Astrocyte of the cerebellum (primary cell): ENCODE data around the gene IRS2.

Experiments used
- DNase-seq: peaks from one replicate; pipeline ENCODE4 v3.0.0-alpha.2; 2011; ENCODE audit warnings: low read depth
- H3K4me3 ChIP-seq: 2 replicates; pipeline ENCODE4 v1.5.1; 2011; ENCODE audit warnings: mild to moderate bottlenecking, low read depth, low read length, moderate library complexity
- in situ Hi-C: cut with HindIII; loops from 2 replicates; pipeline ENCODE4 v1.10.0; 2017; ENCODE audit warnings: low sequenced_read_pairs
- TF ChIP-seq, protein P1 (sequence below): IDR thresholded peaks from 2 replicates; pipeline ENCODE4 v1.5.1; 2012; ENCODE audit warnings: low read length, low read depth, moderate library complexity, mild to moderate bottlenecking; ENCODE audit errors: missing control alignments

The IRS2 gene

DNA sequence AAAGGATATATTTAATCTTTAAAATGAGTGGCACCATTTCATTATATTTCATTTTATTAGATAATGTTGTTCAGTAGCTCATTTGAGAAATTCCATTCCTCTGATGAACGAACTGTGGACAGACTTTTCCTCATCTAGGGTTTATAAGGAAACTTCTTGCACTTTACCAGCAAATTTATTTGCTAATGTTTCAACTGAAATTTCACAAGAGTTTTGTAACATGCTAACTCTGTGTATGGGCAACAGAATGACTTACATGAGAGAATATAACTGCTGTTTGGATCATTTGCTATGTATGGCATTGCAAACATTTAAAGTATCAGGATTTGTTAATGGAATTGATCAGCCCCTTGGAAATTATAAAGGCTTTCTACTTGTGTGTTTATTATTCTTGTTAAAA is 3.7 kb upstream of the IRS2 start:
- TF ChIP-seq, protein P1, sequence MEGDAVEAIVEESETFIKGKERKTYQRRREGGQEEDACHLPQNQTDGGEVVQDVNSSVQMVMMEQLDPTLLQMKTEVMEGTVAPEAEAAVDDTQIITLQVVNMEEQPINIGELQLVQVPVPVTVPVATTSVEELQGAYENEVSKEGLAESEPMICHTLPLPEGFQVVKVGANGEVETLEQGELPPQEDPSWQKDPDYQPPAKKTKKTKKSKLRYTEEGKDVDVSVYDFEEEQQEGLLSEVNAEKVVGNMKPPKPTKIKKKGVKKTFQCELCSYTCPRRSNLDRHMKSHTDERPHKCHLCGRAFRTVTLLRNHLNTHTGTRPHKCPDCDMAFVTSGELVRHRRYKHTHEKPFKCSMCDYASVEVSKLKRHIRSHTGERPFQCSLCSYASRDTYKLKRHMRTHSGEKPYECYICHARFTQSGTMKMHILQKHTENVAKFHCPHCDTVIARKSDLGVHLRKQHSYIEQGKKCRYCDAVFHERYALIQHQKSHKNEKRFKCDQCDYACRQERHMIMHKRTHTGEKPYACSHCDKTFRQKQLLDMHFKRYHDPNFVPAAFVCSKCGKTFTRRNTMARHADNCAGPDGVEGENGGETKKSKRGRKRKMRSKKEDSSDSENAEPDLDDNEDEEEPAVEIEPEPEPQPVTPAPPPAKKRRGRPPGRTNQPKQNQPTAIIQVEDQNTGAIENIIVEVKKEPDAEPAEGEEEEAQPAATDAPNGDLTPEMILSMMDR, result no peak
- DNase-seq, result no peak
- H3K4me3 ChIP-seq, result no peak overlapping the region
- in situ Hi-C loops, result no loop called here

DNA sequence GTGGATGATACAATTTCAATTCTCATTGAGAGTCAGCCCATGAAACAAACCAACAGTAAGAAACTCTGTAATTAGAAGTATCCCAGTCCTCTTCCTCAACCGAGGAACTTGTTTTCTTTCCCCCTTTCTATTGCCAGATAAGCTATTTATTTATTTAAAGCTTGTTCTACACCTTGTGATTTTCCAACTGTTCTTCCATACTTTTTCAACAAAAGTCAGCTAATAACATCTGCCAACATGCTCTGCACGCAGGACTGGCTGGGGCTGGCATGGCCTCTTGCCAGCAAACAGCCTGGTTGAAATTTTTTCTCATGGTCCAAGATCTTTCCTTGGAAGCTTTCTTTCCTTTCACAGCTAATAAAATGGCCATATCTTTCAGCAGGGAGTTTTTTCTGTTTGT is 2.9 kb upstream of the IRS2 start:
- no peak overlapping the region for H3K4me3 ChIP-seq
- in situ Hi-C loops, result no loop called here
- DNase-seq, result no peak
- TF ChIP-seq, protein P1, result no peak

DNA sequence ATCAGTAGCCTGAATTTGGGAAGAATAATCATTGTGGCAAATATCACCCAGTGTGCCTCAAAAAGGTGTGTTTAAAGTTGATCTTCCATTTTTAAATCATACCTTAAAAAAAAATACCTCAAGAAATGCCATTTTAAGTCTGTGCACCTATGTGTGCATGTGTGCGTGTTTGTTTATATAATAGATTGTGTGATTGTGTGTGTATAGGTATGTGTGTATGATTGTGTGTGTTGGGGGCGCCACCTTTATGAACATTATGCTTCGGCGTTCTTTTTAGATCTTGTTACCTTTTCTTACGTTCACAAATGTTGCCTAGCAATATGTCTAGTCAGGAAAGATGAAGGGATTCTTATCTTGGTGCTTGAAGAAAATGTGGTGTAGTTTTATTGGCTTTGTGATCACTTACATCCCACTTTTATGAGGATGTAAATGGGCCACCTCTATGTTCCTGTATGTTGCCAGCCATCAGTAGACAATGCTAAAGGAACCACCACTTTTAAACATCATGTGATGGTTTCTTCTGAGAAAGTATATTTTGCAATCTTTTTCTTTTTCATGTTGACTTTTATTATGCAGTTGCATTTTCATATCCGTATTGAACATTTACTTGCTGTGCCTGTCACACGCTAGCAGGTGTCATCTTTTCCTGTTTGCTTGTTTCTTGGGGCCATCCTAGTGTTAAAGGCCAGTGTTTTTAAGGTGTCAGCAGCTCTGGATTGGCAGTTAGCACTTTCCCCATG is 2.2 kb upstream of the IRS2 start:
- DNase-seq, result no peak
- in situ Hi-C loops, result no loop called here
- H3K4me3 ChIP-seq, result no peak overlapping the region

DNA sequence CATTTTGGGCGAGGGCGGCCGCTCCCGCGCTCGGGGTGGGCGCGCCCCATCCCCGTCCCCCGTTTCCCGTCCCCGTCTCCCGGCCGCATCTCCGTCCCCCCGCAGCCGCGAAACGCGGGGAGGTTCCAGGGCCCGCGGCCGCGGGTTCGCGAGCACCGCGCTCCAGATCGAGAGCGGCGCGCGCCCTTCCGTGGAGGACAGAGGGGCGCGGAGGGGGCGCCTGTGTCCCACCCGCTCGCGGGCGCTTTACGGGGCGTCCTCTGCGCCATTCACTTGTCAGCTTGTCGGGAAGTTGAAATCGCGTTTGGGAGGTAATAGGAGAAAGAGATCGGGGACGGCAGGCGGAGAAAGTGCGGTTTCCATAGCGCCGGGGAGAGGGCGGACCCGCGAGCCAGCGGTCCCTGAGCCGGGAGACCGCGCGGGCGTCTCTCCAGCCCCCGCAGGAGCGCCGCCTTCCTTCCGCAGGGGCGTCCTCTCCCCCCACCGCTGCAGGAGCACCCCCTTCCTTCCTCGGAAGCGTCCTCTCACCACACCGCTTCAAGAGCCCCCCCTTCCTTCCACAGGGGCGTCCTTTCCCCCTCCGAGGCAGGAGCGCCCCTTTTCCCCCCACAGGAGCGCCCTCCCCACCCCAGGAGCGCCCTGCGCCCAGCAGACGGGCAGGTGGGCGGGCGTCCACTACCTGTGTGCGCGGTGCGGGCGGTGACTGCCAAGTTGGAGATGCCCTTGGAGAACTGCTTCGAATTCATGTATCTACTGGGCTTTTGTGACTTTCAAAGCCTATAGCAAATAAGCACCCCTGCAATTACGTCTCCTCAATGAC is 962 bp upstream of the IRS2 start:
- H3K4me3 ChIP-seq, result peak overlapping the region; percentile 77
- in situ Hi-C loops, result no loop called here
- DNase-seq, result no peak
- TF ChIP-seq, protein P1, result no peak

More for the DNA sequence above, 2.2 kb upstream of the IRS2 start:
- TF ChIP-seq, protein P1, result no peak

DNA sequence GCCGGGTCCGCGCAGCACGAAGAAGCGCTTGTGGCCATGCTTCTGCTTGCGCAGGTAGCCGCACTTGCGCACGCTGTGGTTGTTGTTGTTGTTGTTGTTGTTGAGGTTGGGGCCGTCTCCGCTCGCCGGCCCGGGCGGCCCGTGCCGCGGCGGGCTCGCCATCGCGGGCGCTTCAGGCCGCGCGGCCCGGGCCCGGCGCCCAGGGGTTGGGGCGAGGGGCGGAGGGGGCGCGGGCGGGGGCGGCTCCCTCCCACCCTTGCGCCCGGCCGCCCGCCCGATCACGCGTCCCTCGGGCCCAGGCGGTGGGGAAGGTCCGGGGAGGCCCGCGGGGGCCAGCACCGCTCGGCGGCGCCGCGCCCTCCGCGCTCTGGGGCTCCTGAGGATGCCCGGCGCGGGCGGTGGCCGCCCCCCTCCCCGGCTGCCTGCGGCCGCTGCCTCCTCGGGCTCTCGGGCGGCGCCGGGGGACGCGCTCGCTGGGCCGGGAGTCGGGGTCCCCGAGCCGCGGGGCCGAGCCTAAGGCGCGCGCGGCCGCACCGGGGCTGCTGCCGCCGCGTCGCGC is 412 bp downstream of the IRS2 start:
- peak overlapping the region; percentile 77 for H3K4me3 ChIP-seq
- DNase-seq, result no peak
- in situ Hi-C loops, result no loop called here
- TF ChIP-seq, protein P1, result no peak

DNA sequence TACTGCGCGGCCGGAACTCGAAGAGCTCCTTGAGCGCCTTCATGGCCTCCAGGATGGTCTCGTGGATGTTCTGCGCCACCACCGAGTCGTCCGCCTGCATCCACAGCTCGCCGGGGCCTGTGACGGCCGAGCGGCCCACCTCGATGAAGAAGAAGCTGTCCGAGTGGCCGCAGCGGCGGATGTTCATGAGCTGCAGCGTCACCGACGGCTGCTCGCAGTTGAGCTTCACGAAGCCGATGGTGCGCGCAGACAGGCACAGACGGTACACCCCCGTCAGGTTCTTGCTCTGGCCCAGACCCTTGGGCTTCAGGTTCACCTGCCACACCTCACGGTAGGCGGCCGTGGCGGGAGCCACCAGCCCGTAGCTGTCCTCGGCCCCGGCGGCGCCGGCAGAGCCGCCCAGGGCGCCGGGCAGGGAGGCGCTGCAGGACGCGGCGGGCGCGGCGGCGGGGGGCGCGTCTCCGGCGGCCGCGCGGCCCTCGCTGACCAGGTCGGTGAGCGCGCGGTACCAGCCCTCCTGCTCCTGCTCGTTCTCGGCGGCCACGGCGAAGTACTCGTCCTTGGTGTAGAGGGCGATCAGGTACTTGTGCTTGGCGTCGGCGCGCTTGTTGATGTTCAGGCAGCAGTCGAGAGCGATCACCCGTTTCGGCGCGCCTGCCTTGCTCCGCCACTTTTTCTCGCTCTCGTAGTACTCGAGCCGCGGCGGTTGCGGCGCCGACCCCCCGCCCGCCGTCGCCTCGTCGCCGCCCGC is 1.1 kb downstream of the IRS2 start:
- TF ChIP-seq, protein P1, result no peak
- H3K4me3 ChIP-seq, result peak overlapping the region; percentile 77
- in situ Hi-C loops, result no loop called here
- DNase-seq, result no peak
